ENCODE results near the gene TBC1D30. TPM values are rescaled to one million over a fixed set of nuclear protein-coding genes. Genes with fewer than 3 reads are reported as not detected.

TBC1D30 gene
- total and polyA plus RNA-seq, 9 of the 15 experiments (the other 6 are each of a cell fraction or from before 2014, with no cell fraction given), result 0.07 to 0.55 (median 0.20) TPM; not detected in 1

DNA sequence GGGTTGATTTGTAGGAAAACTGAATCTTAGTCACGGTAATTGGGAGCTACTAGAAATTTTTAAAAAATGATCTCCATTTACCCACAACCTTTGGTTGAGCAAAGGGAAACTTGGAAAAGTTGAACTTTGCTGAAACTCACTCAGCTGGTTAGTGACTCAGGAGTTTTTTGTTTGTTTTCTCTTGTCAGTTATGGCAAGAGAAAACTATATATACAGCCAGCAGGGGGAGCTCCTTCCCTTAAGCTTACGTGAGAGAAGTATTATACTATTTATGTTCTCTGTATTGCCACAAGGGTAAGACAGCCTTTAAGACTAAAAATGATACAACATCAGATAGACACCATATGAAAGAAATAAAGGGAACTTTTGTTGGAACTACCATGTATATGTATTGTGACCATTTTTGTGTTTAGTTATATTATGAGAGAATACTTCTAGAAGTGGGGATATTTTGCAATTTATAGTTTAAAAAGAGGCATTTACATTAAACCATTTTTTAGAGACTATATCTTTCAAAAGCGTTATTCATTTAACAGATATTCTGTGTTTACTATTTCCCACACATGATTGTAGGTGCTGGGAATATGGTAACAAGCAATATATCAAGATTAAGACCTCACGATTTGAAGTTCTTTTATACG is 28.1 kb upstream of the TBC1D30 start (continued):
- 0 out of 2 replicates have a peak, but pooled peaks have one; percentile 35 for TF ChIP-seq FOXM1 (IDR thresholded peaks at IDR 0.05; ENCODE audit: low read depth)
- no peak for TF ChIP-seq FOXM1 (CRISPR knock-in tag; IDR thresholded peaks at IDR 0.05; ENCODE audit: low read depth)
- no peak for TF ChIP-seq ZEB2 (IDR thresholded peaks at IDR 0.05)
- TF ChIP-seq CTCFL (IDR thresholded peaks at IDR 0.05; ENCODE audit: borderline replicate concordance, insufficient read depth, low read depth, low read length, poor library complexity, severe bottlenecking), result peak; percentile 56
- TF ChIP-seq MLX (CRISPR knock-in tag; conservative IDR thresholded peaks at IDR 0.05), result no peak
- no peak for TF ChIP-seq ATF1 (CRISPR knock-in tag; IDR thresholded peaks at IDR 0.05)
- TF ChIP-seq ATF1 (tag; IDR thresholded peaks at IDR 0.05), result peak; percentile 46; the same call in 1 of the 2 replicates
- TF ChIP-seq FIP1L1 (IDR thresholded peaks at IDR 0.05; ENCODE audit: low read depth, low read length, poor library complexity, severe bottlenecking), result no peak
- TF ChIP-seq TEAD1 (CRISPR knock-in tag; IDR thresholded peaks at IDR 0.05), result no peak
- TF ChIP-seq MCM3 (IDR thresholded peaks at IDR 0.05), result no peak
- no peak for TF ChIP-seq CTBP1 (IDR thresholded peaks at IDR 0.05; ENCODE audit: borderline replicate concordance)
- TF ChIP-seq HDAC6 (IDR thresholded peaks at IDR 0.05; ENCODE audit: low read depth, low read length), result no peak
- TF ChIP-seq ZNF780A (CRISPR knock-in tag; IDR thresholded peaks at IDR 0.05), result no peak
- TF ChIP-seq, protein P1, sequence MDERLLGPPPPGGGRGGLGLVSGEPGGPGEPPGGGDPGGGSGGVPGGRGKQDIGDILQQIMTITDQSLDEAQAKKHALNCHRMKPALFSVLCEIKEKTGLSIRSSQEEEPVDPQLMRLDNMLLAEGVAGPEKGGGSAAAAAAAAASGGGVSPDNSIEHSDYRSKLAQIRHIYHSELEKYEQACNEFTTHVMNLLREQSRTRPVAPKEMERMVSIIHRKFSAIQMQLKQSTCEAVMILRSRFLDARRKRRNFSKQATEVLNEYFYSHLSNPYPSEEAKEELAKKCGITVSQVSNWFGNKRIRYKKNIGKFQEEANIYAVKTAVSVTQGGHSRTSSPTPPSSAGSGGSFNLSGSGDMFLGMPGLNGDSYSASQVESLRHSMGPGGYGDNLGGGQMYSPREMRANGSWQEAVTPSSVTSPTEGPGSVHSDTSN (CRISPR knock-in tag; IDR thresholded peaks at IDR 0.05; ENCODE audit: low read depth), result no peak
- TF ChIP-seq, protein P1 (tag; conservative IDR thresholded peaks at IDR 0.05; ENCODE audit: low read depth), result peak; percentile 47
- TF ChIP-seq BACH1 (tag; IDR thresholded peaks at IDR 0.05), result peak; percentile 76; the same call in 1 of the 2 replicates
- TF ChIP-seq, protein P2, sequence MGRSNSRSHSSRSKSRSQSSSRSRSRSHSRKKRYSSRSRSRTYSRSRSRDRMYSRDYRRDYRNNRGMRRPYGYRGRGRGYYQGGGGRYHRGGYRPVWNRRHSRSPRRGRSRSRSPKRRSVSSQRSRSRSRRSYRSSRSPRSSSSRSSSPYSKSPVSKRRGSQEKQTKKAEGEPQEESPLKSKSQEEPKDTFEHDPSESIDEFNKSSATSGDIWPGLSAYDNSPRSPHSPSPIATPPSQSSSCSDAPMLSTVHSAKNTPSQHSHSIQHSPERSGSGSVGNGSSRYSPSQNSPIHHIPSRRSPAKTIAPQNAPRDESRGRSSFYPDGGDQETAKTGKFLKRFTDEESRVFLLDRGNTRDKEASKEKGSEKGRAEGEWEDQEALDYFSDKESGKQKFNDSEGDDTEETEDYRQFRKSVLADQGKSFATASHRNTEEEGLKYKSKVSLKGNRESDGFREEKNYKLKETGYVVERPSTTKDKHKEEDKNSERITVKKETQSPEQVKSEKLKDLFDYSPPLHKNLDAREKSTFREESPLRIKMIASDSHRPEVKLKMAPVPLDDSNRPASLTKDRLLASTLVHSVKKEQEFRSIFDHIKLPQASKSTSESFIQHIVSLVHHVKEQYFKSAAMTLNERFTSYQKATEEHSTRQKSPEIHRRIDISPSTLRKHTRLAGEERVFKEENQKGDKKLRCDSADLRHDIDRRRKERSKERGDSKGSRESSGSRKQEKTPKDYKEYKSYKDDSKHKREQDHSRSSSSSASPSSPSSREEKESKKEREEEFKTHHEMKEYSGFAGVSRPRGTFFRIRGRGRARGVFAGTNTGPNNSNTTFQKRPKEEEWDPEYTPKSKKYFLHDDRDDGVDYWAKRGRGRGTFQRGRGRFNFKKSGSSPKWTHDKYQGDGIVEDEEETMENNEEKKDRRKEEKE (IDR thresholded peaks at IDR 0.05; ENCODE audit: borderline replicate concordance in 1 of 2, control insufficient read depth in 1 of 2, low read depth in 2 of 2, low read length in 1 of 2), result no peak
- TF ChIP-seq NCOA6 (IDR thresholded peaks at IDR 0.05), result no peak
- TF ChIP-seq TEAD2 (tag; IDR thresholded peaks at IDR 0.05), result no peak
